ENCODE data around the gene MRPL28.

The MRPL28 gene

GRCh38 chr16:383326-384051 lies 13.2 kb upstream of the MRPL28 start:
- Histone ChIP-seq H3K27ac (ENCODE audit: low read depth, low read length) (peak overlapping the region; percentile 59), H2AFZ (ENCODE audit: low read depth, low read length, severe bottlenecking) (no peak overlapping the region)

GRCh38 chr16:381789-382717 lies 11.7 kb upstream of the MRPL28 start, which contains the start of gene PGAP6:
PGAP6 (minus strand) TSS chr16:381978; CDS start chr16:381821, 157 bp downstream.
- Histone ChIP-seq H3K4me2 (ENCODE audit: low read depth, low read length, poor library complexity, severe bottlenecking) (peak within 1 kb of the TSS; percentile 76), H3K36me3 (ENCODE audit: low read length) (no peaks in the 10 kb centered on the region), H3K27ac (ENCODE audit: low read depth, low read length) (peak within 1 kb of the TSS; percentile 59), H3K9me2 (replicated peaks; ENCODE audit: insufficient read depth, low read length) (no peaks in the 10 kb centered on the region), H3K27me3 (ENCODE audit: low read length) (no peaks in the 10 kb centered on the region), H3K79me2 (ENCODE audit: insufficient read depth, low read length) (peaks cover 3% of the 10 kb centered on the region; the same call in 1 of the 2 replicates), H4K20me1 (ENCODE audit: low read depth, low read length) (no peaks in the 10 kb centered on the region), H2AFZ (ENCODE audit: low read depth, low read length, severe bottlenecking) (peak within 1 kb of the TSS; percentile 66), H3K9ac (ENCODE audit: low read length) (peak within 1 kb of the TSS; percentile 89), H3K4me3 (ENCODE audit: insufficient read depth, low read length, poor library complexity, severe bottlenecking) (peak within 1 kb of the TSS; percentile 88), H3K9me3 (ENCODE audit: insufficient read depth, low read length) (no peaks in the 10 kb centered on the region), H3F3A (ENCODE audit: insufficient read depth) (peaks cover 11% of the 10 kb centered on the region)
- TF ChIP-seq EZH2phosphoT487 (conservative IDR thresholded peaks at IDR 0.05; ENCODE audit: low read length) (no peak), CTCF (IDR thresholded peaks at IDR 0.05; ENCODE audit: insufficient read depth, low read length, poor library complexity, severe bottlenecking) (no peak)

More at GRCh38 chr16:383326-384051, 13.2 kb upstream of the MRPL28 start:
- Histone ChIP-seq H4K20me1 (ENCODE audit: low read depth, low read length) (no peaks in the 10 kb centered on the region), H3K4me3 (ENCODE audit: insufficient read depth, low read length, poor library complexity, severe bottlenecking) (peak overlapping the region; percentile 76), H3K4me2 (ENCODE audit: low read depth, low read length, poor library complexity, severe bottlenecking) (peak overlapping the region; percentile 76), H3K79me2 (ENCODE audit: insufficient read depth, low read length) (peaks cover 3% of the 10 kb centered on the region; the same call in 1 of the 2 replicates), H3K36me3 (ENCODE audit: low read length) (no peaks in the 10 kb centered on the region), H3K27me3 (ENCODE audit: low read length) (no peaks in the 10 kb centered on the region), H3K9me2 (replicated peaks; ENCODE audit: insufficient read depth, low read length) (no peaks in the 10 kb centered on the region), H3K9me3 (ENCODE audit: insufficient read depth, low read length) (no peaks in the 10 kb centered on the region), H3F3A (ENCODE audit: insufficient read depth) (peaks cover 11% of the 10 kb centered on the region), H3K9ac (ENCODE audit: low read length) (peak overlapping the region; percentile 70)
- TF ChIP-seq EZH2phosphoT487 (conservative IDR thresholded peaks at IDR 0.05; ENCODE audit: low read length): no peak
- TF ChIP-seq CTCF (IDR thresholded peaks at IDR 0.05; ENCODE audit: insufficient read depth, low read length, poor library complexity, severe bottlenecking): no peak

- Histone ChIP-seq H3K4me3 (ENCODE audit: insufficient read depth, low read length, poor library complexity, severe bottlenecking) (peak overlapping the region; percentile 88), H3K9me3 (ENCODE audit: insufficient read depth, low read length) (no peaks in the 10 kb centered on the region), H3K27me3 (ENCODE audit: low read length) (no peaks in the 10 kb centered on the region), H3K4me2 (ENCODE audit: low read depth, low read length, poor library complexity, severe bottlenecking) (peak overlapping the region; percentile 65), H4K20me1 (ENCODE audit: low read depth, low read length) (no peaks in the 10 kb centered on the region), H3F3A (ENCODE audit: insufficient read depth) (peaks cover 11% of the 10 kb centered on the region), H3K9me2 (replicated peaks; ENCODE audit: insufficient read depth, low read length) (no peaks in the 10 kb centered on the region), H2AFZ (ENCODE audit: low read depth, low read length, severe bottlenecking) (peak overlapping the region; percentile 66), H3K79me2 (ENCODE audit: insufficient read depth, low read length) (peaks cover 3% of the 10 kb centered on the region; the same call in 1 of the 2 replicates), H3K36me3 (ENCODE audit: low read length) (no peaks in the 10 kb centered on the region), H3K9ac (ENCODE audit: low read length) (peak overlapping the region; percentile 89), H3K27ac (ENCODE audit: low read depth, low read length) (peak overlapping the region; percentile 1; the same call in 1 of the 2 replicates)
- TF ChIP-seq EZH2phosphoT487 (conservative IDR thresholded peaks at IDR 0.05; ENCODE audit: low read length) (no peak), CTCF (IDR thresholded peaks at IDR 0.05; ENCODE audit: insufficient read depth, low read length, poor library complexity, severe bottlenecking) (no peak)
Measured at GRCh38 chr16:381012-381788, 10.9 kb upstream of the MRPL28 start.
